NCI-H526 (cell line): ENCODE measurements around the gene XXYLT1.
"Not testable (repeated sequence)": the region's sequence is repeated elsewhere in the genome, so short reads cannot be mapped to it uniquely, and the experiment has no call there.

Source experiments
- DNase-seq, 2 experiments: peaks; one replicate each; lab custom pipeline; 2025; lab: John Stamatoyannopoulos, UW

XXYLT1 gene

DNA sequence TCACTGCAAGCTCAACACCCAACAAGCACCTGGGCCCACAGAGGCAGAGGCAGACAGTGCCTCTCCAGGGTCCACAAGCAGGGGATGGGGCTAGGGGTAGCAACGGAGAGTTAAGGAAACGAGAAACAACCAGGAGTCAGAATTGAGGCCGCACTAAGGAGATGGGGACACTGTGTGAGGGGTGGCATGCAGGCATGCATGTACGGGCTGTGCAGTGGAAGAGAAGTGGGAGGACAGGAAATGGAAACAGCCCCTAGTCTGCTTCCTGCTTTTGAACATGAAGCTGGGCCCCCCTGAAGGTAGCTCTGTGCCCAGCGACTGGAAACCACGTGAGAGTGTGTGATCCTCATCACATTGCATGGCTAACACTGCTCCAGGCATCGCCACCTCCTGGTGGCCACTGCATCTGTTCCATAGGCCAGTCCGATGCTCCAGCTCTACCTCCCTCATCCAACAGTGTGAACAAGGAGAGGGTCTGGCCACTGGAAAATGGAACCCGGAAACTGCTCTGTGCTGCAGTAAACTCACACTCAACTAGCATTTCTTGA, 44.0 kb downstream of the XXYLT1 start:
- peak; percentile 7 to 21 for DNase-seq

- DNase-seq, result no peak
Measured at GRCh38 chr3:195226445-195226844, 44.5 kb downstream of the XXYLT1 start.

- no peak for DNase-seq
Measured at GRCh38 chr3:195224980-195225580, 45.9 kb downstream of the XXYLT1 start.

- DNase-seq, result no peak
Measured at GRCh38 chr3:195224156-195224979, 46.6 kb downstream of the XXYLT1 start.

DNA sequence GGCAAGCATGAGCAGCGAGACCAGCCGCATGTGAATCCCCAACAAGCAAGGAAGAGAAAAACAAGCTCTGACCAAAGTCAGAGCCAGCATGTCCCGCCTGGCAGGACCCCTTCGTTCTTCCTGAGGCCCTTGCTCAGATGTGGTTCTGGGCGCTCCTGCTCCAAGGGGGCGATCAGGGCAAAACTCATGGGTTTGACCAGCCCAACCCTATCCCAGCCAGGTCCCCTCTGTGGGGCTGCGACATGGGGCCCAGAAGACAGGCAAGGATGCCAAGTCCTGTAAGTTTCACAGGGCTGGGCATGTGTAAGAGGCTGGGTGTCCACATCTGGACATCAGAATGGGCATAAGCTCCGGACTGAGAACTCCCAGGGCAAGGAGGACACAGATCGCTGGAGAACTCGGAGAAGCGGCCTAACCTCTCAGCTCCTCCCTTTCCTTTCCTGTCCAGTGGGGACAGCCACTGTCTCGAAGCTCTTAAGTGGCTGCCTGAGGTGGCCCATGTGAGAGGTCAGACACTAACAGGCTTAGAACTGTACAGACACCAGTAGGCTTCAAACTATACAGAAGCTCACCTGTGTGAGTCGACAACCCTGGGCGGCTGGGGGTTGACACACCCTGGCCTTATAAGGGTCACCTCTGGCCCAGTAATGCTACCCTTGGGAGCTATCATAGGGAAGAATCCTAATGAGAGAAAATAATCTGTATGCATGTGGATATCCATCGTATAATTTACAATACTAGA, 48.9 kb downstream of the XXYLT1 start:
- no peak for DNase-seq

DNA sequence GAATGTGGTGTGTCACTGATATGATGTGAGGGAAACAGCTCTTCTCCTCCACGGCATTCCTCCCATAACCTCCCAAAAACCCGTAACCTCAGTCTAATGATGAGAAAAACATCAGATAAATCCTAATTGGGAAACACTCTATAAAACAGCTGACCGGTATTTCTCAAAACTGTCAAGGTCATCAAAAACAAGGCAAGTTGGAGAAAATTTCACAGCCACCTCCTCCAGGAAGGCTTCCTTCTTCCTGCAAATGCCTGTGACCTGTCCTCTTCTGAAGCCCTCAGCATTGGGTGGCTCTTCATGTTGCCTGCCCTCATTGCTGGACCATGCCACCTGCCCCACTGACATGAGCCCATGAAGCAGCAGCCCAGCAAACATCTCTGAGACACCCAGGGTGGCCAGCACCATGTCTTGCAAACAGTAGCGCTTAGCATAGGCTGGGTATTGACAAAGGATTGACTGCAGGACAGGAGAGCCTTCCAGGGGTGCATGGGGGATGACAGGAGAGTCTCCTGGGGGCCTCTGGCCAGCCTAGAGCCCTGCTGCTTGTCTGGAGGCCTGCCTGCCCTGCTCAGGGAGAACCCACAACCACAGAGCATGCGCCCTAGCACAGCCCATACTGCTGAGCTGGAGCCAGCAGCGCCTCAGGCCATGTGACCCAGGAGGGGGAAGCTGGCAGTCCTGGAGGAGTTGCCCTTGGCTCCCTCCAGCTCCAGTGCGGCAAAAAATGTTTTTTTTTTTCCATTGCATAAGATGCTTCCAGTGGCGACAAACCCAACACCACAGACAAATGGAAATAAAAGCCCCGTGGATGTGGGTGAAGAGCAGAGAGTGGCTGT, 49.7 kb downstream of the XXYLT1 start:
- DNase-seq, result no peak

DNA sequence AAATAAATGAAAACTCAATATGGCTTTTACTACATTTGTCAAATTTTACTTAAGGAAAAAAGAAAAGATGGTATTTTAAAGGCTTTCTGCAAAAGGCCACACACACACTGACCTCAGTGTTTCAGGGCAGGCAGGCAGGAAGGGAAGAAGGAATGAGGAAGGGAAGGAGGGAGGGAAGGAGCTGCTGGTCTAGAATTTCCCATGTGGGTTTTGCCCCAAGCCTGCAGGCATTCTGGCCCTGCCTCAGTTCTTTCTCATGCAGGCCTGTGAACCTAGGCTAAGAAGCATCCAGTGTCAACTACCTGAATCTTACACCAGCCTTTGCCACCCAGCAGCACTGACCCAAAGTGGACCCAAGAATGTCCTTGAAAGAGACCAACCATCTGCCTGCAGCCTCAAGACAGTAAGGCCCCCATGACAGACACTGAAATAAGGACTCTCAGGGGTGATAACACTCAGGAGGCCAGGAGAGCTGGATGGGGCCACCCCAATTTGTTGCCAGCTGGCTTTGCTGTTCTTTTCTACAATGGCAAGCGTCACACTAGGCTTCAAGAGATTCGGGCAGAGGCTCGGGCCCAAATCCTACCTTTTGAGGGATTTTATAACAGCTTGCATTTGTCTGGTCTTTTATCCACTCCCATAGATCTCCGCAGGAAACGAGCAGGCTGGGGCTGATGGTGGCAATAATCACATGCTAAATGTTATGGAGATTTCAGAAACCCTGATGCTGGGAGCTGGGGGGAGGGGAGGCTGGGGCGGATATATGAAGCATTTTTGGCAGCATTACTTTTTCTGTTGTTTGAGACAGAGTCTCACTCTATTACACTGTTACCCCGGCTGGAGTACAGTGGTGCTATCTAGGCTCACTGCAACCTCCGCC, 51.4 kb downstream of the XXYLT1 start:
- no peak for DNase-seq

DNA sequence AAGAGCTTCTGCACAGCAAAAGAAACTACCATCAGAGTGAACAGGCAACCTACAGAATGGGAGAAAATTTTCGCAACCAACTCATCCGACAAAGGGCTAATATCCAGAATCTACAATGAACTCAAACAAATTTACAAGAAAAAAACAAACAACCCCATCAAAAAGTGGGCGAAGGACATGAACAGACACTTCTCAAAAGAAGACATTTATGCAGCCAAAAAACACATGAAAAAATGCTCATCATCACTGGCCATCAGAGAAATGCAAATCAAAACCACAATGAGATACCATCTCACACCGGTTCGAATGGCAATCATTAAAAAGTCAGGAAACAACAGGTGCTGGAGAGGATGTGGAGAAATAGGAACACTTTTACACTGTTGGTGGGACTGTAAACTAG, 52.6 kb downstream of the XXYLT1 start:
- DNase-seq, result not testable (repeated sequence)

- DNase-seq, result not testable (repeated sequence)
Measured at GRCh38 chr3:195215576-195215975, 55.4 kb downstream of the XXYLT1 start.

DNA sequence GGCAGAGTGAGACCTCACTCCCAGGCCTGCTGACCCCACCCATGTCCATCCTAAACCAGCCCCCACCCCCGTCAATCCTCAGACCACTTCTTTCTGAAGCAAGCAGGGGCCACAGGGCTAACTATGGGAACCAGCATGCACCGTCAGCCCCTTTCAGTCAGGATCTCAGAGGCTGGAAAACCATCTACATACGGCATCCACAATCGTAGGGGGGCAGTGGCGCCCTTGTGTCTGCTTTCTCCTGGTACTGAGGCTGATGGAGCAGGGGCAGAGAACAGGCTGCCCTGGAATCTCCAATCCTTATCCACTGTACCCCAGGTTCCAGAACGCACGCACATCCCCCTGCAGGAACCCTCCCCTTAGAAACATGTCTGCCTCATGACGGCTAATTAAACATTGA, 56.6 kb downstream of the XXYLT1 start:
- no peak for DNase-seq

GRCh38 chr3:195213639-195214315, 57.2 kb downstream of the XXYLT1 start:
- DNase-seq, result no peak

DNA sequence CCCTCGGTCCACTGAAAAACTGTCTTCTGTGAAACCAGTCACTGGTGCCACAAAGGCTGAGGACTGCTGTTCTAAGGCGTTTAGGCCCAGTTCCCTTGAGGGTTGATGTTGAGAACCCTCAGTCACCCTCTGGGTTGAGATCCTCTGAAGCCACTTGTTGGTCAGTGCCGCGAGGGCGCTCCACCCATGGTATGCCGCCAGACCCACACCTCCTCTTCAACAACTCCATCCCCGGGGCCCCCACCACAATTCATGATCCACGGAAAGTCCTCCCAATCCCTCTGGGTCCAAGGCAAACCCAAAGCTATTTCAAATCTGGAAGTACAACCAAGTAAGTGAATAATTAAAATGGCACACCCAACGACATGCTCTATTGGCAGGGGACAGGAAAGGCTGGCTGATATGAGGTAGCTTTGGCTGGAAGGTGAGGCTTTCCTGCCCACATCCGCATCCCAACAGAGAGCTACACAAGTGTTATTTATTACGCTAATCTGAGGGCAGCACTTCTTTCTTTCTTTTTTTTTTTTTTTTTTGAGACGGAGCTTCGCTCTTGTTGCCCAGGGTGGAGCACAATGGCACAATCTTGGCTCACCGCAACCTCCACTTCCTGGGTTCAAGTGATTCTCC, 58.1 kb downstream of the XXYLT1 start:
- DNase-seq, result no peak

GRCh38 chr3:195212033-195212748, 58.8 kb downstream of the XXYLT1 start:
- DNase-seq, result no peak

GRCh38 chr3:195210266-195210973, 60.5 kb downstream of the XXYLT1 start:
- DNase-seq, result no peak

GRCh38 chr3:195209847-195210265, 61.1 kb downstream of the XXYLT1 start:
- no peak for DNase-seq

GRCh38 chr3:195209083-195209846, 61.7 kb downstream of the XXYLT1 start:
- DNase-seq, result no peak

DNA sequence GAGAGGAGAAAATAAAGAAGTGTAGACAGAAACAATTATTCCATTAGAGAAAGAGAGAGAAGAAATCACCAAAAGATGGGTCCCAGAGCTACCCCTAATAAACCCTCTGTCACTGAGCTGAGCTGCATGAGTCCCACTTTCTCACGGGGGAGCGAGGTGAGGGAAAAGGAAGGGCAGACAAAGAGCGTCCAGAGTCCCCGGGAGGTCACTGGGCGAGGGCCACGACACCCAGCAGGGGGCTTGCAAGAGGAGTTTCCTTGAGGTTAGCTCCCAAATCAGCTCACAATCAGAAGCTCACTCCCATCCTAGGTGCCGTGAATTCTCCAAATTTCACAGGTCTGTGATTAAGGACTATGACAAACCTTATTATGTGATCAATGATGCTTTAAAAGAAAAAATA, 62.3 kb downstream of the XXYLT1 start:
- DNase-seq, result no peak

DNA sequence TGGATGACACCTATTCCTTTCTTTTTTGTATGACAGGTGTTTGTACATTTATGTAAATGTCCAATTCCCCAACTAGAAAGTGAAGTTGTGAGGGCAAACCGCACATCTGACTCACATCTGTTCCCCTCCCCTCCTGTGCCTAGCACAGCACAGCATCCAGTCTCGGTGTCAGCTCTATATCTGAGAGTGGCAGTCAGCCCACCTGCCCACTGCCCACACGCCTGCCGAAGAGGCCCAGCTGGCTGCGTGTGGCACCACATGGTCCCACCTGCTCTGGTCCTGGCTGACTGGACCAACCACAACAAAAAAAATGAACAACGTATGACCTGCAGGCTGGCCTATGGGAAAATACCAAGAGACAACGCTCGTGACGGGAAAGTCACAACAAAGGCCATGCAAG, 62.8 kb downstream of the XXYLT1 start:
- no peak for DNase-seq
